ENCODE data around the gene GJC2.

- no peak for TF ChIP-seq RAD21 (IDR thresholded peaks at IDR 0.05; ENCODE audit: low read length)
- TF ChIP-seq REST (IDR thresholded peaks at IDR 0.05; ENCODE audit: low read depth, low read length), result no peak
- no peak for TF ChIP-seq FOXJ3 (CRISPR knock-in tag; IDR thresholded peaks at IDR 0.05)
- no peak for TF ChIP-seq ZBTB33 (IDR thresholded peaks at IDR 0.05; ENCODE audit: borderline replicate concordance, low read depth)
- no peak for TF ChIP-seq CTCF (IDR thresholded peaks at IDR 0.05)
- TF ChIP-seq TEAD4 (IDR thresholded peaks at IDR 0.05; ENCODE audit: borderline replicate concordance, insufficient read depth), result no peak
- no peak for TF ChIP-seq ELF1 (IDR thresholded peaks at IDR 0.05)
- TF ChIP-seq MXI1 (IDR thresholded peaks at IDR 0.05; ENCODE audit: low read depth, low read length), result no peak
These were observed 41.0 kb downstream of the GJC2 start for GRCh38 chr1:228190778-228191177.
